ENCODE results near the gene IL17RC.

DNA sequence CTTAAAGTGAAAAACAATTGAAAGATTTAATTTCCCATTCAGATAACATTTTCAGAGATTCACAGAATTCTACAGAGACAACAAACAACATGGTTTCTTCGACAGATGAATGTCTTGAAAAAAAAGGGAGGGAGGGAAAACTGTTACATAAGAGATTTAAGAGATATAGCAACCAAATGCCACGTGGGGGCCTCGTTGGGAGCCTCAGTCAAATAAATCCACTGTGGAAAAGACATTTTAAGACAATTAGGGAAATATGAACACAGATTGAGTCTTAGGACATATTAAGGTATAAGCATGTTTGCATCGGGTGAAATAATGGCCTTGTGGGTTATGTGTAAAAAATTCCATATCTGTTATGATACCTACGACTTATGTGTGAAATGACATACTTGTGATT is 40.3 kb downstream of the IL17RC start:
- TF ChIP-seq POLR2AphosphoS5 (IDR thresholded peaks at IDR 0.05; ENCODE audit: low read depth) = no peak
- TF ChIP-seq, protein P1, sequence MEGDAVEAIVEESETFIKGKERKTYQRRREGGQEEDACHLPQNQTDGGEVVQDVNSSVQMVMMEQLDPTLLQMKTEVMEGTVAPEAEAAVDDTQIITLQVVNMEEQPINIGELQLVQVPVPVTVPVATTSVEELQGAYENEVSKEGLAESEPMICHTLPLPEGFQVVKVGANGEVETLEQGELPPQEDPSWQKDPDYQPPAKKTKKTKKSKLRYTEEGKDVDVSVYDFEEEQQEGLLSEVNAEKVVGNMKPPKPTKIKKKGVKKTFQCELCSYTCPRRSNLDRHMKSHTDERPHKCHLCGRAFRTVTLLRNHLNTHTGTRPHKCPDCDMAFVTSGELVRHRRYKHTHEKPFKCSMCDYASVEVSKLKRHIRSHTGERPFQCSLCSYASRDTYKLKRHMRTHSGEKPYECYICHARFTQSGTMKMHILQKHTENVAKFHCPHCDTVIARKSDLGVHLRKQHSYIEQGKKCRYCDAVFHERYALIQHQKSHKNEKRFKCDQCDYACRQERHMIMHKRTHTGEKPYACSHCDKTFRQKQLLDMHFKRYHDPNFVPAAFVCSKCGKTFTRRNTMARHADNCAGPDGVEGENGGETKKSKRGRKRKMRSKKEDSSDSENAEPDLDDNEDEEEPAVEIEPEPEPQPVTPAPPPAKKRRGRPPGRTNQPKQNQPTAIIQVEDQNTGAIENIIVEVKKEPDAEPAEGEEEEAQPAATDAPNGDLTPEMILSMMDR (IDR thresholded peaks at IDR 0.05; ENCODE audit: insufficient read depth, low read length) = no peak

All from HL-60 (cell line).